Non-pigmented ciliary epithelial cell (primary cell): ENCODE measurements around the gene MARK2.
A peak's percentile ranks its signal among the peaks of the same experiment; 100 is the strongest.
"Not testable (repeated sequence)": the region's sequence is repeated elsewhere in the genome, so short reads cannot be mapped to it uniquely, and the experiment has no call there.

Experiments
- DNase-seq: peaks from one replicate; pipeline ENCODE4 v3.0.0-alpha.2; 2010; ENCODE audit warnings: low read depth

Gene MARK2

GRCh38 chr11:63854696-63855095, 15.8 kb downstream of the MARK2 start:
- no peak for DNase-seq

GRCh38 chr11:63855975-63856374, 17.1 kb downstream of the MARK2 start:
- no peak for DNase-seq

- DNase-seq: no peak
Observed at GRCh38 chr11:63858628-63859550, 20.0 kb downstream of the MARK2 start.

- no peak for DNase-seq
Observed at GRCh38 chr11:63862923-63863322, 24.0 kb downstream of the MARK2 start.

- not testable (repeated sequence) for DNase-seq
Observed at GRCh38 chr11:63863620-63864019, 24.7 kb downstream of the MARK2 start.

GRCh38 chr11:63866211-63866610, 27.3 kb downstream of the MARK2 start:
- DNase-seq: peak; percentile 5

- no peak for DNase-seq
Observed at GRCh38 chr11:63867511-63867910, 28.6 kb downstream of the MARK2 start.

- no peak for DNase-seq
Observed at GRCh38 chr11:63868399-63869064, 29.6 kb downstream of the MARK2 start.

- no peak for DNase-seq
Observed at GRCh38 chr11:63869171-63869591, 30.3 kb downstream of the MARK2 start.

- DNase-seq: no peak
Observed at GRCh38 chr11:63869683-63870082, 30.8 kb downstream of the MARK2 start.

- DNase-seq: no peak
Observed at GRCh38 chr11:63870351-63871140, 31.6 kb downstream of the MARK2 start.

- DNase-seq: peak; percentile 60
Observed at GRCh38 chr11:63871962-63872799, 33.3 kb downstream of the MARK2 start.

- no peak for DNase-seq
Observed at GRCh38 chr11:63872800-63873197, 33.9 kb downstream of the MARK2 start.

- no peak for DNase-seq
Observed at GRCh38 chr11:63873311-63873710, 34.4 kb downstream of the MARK2 start.

GRCh38 chr11:63874511-63874910, 35.6 kb downstream of the MARK2 start:
- no peak for DNase-seq

- DNase-seq: no peak
Observed at GRCh38 chr11:63875506-63876065, 36.7 kb downstream of the MARK2 start.

GRCh38 chr11:63876616-63877015, 37.7 kb downstream of the MARK2 start:
- DNase-seq: no peak

GRCh38 chr11:63877658-63878241, 38.8 kb downstream of the MARK2 start:
- DNase-seq: no peak

GRCh38 chr11:63879598-63880402, 40.9 kb downstream of the MARK2 start:
- no peak for DNase-seq

GRCh38 chr11:63880403-63880790, 41.5 kb downstream of the MARK2 start:
- DNase-seq: no peak
